GM12874 (cell line): Measurements from ENCODE around the gene APOL2.

Source experiments
- TF ChIP-seq, protein P1 (sequence below): IDR thresholded peaks from 2 replicates; pipeline ENCODE4 v1.5.1; 2011; ENCODE audit warnings: low read depth, mild to moderate bottlenecking, control low read depth, low read length, moderate library complexity; ENCODE audit not compliant: insufficient read depth

Gene APOL2, protein sequence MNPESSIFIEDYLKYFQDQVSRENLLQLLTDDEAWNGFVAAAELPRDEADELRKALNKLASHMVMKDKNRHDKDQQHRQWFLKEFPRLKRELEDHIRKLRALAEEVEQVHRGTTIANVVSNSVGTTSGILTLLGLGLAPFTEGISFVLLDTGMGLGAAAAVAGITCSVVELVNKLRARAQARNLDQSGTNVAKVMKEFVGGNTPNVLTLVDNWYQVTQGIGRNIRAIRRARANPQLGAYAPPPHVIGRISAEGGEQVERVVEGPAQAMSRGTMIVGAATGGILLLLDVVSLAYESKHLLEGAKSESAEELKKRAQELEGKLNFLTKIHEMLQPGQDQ

DNA sequence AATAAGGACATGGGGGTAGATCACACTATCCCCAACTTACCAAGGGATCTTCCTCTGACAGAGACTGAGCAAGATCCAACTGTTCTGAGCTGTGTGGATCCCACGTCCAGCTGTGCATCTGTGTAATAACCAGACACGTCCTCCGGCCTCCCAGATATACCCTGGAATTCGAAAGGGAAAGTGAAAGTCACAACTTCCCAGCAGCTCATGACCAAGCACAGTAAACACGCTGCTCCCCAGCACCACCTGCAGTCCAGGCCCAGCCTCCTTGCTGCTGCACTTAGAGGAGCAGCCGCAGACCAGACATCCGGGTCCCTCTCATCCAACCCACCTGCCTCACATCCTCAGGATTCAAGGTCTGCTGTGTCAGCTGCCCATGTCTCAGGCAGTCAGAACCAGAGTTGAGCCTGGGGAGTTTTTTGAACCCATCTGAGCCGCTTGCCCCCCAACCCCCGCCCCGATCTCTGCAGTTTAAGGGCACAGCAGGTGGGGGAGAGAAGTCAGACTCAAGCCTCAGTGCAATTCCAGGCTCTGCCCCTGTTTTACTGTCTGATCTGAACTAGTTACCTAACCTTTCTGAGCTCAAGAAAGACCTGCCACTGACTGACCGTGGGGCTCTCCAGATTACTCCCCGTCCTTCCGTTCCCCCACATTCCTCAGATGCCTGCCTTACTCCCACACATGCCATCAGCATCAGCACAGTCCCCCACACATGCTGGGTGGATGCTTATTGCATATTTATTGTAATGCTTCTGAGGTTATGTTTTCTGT is at the start of gene APOL2:
APOL2 (minus strand) TSS at position 127 of the 771 bp plus-strand sequence. CDS start 6,365 bp downstream, outside the sequence.
- TF ChIP-seq, protein P1, sequence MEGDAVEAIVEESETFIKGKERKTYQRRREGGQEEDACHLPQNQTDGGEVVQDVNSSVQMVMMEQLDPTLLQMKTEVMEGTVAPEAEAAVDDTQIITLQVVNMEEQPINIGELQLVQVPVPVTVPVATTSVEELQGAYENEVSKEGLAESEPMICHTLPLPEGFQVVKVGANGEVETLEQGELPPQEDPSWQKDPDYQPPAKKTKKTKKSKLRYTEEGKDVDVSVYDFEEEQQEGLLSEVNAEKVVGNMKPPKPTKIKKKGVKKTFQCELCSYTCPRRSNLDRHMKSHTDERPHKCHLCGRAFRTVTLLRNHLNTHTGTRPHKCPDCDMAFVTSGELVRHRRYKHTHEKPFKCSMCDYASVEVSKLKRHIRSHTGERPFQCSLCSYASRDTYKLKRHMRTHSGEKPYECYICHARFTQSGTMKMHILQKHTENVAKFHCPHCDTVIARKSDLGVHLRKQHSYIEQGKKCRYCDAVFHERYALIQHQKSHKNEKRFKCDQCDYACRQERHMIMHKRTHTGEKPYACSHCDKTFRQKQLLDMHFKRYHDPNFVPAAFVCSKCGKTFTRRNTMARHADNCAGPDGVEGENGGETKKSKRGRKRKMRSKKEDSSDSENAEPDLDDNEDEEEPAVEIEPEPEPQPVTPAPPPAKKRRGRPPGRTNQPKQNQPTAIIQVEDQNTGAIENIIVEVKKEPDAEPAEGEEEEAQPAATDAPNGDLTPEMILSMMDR = peak; percentile 74

DNA sequence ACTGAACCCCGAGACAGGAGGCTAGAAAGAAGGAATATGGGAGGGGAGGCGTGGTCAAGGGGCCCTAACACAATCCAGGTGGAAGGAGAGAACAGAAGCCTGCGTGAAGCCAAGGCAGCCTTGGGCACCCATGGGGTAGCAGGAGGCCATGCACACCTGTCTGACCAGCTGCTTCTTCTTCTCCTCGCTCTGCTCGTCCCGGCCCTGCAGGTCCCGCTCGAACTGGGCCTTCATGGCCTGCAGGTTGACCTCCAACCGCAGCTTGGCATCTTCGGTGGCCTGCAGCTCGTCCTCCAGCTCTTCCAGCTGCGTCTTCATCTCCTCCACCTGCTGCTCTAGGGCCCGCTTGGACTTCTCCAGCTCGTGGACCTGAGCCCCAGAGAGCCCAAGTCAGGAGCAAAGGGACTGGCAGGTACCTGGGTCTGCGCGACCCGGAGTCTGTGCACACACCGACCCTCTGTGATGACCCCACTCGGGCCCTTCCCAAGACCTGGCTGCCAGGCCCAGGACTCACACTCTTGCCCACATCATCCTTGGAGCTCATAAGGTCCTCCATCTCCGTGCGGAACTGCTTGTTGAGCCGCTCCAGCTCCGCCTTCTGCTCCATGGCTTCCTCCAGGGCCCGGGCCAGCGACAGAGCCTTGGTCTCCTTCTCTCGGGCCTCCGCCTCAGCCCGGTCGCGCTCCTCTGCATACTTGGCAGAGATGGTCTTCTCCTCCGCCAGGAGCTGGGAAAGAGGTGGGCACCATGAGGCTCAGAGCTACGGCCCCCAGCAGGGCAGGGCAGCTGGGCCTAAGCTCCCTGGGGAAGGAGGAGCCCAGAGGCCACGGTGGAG is 49.5 kb upstream of the APOL2 start:
- TF ChIP-seq, protein P1 = no peak

DNA sequence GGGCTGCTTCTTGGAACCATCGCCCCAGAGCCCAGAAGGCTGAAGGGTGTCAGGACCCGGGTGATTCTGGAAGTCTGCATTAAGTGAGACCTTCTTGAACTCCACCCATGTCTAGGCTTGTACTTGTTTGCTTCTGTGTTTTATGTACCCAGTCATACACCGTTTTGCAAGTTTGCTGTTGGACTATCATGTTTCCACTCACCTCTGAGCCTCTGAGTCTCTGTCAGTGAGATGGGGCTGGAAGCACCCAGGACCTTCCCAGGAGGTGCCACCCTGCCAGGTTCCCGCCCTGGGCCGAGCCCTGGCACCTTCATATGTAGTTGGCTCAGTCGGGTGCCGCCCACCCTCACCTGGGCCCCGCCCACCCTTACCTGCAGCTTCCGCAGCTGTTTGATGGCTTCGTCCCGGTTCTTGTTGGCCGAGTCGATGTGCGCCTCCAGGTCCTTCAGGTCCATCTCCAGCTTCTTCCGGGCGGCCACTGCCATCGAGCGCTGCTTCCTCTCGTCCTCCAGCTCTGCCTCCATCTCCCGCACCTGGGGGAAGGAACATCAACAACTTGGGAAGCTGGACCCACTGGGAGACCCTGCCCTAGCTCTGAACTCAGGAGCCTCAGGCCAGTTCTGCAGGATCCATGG is 48.7 kb upstream of the APOL2 start:
- TF ChIP-seq, protein P1 = no peak

DNA sequence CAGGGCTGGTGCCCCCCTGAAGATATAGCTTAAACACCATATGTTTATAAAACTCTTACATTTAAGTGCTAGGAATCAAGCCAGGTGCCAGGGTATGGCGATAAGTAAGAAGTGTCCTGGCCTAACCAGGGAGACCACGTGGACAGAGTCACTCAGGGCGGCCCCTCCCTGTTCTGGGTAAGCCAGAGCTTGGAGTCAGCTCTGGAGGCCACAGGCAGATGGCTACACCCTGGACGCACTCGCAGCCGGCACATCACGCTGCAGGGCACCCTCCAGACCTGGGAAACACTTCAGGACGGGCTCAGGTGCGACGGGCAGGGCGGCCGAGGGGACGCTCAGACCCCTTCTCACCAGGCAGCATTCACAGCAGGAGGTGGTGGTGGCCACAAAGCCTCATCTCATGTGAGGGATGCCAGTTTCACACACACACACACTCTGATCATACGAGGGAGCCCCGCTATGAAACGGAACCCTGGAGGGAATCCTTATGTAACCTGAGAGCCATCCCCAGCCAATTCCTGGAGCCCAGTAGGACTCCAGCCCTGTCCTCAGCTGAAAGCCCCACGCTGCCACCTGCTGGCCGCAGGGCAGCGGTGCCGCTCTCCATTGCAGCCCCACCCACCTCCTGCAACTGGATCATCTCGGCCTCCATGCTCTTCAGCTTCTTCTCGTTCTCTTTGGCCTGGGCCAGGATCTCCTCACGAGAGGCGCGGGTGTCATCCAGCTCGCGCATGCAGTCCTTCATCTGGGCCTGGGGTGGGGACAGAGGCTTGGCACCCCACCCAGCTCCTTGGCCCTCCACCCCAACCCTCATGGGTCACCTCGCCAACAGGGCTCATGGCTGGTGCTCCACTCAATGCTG is 47.0 kb upstream of the APOL2 start:
- TF ChIP-seq, protein P1 = peak; percentile 94

DNA sequence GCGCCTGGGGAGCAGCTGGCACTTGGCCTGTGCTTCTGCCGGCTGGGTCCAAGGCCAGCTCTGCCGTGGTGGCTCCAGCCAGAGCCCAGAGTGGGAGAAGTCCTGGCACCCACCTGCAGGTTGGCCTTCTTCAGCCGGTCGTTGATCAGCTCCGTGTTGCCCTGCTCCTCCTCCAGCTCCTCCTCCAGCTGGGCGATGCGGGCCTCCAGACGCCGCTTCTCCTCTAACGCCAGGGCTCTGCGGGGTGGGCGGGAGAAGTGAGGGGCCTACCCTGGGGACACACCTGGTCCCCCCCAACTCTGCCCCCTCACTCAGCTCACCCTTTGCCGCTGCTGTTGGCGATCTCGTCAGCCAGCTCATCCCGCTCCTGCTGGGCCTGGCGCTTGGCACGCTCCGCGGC is 46.2 kb upstream of the APOL2 start:
- TF ChIP-seq, protein P1 = no peak

DNA sequence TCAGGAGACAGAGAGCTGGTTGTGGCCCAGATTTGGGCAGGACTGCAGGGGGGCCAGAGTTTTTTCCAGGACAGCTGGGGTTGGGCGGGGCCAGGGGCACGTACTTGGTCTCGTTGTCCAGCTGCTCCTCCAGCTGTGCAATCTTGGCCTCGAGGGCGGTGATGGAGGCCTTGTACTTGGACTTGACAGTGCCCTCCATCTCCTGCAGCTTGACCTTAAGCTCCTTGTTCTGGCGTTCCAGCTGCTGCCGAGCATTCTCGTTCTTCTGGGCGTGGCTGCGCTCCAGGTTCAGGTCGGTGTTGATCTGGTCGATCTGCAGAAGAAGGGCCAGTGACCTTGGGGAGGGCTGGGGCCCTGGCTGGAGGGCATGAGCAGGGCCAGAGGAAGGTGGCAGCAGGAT is 45.7 kb upstream of the APOL2 start:
- TF ChIP-seq, protein P1 = no peak
